Stimulated activated CD8-positive, alpha-beta memory T cell treated with anti-CD3 and anti-CD28 coated beads, Interleukin-7, amount 100 ng/mL, for 48 hours (primary cell): Measurements from ENCODE around the gene CYSRT1.
"Not testable (repeated sequence)": the region's sequence is repeated elsewhere in the genome, so short reads cannot be mapped to it uniquely, and the experiment has no call there.

Experiments
- DNase-seq, 2 donors: peaks; one replicate each; pipeline ENCODE4 v3.0.0-alpha.2; 2020; ENCODE audit warnings: low read depth in 1 of 2; ENCODE audit errors: extremely low read depth in 1 of 2

The CYSRT1 gene

GRCh38 chr9:137235424-137236237, 10.7 kb downstream of the CYSRT1 start:
- DNase-seq = no peak

- DNase-seq = peak; percentile 83 to 89
Measured at GRCh38 chr9:137236238-137236935, 11.4 kb downstream of the CYSRT1 start.

- DNase-seq = no peak
Measured at GRCh38 chr9:137236936-137237421, 12.0 kb downstream of the CYSRT1 start.

- no peak for DNase-seq
Measured at GRCh38 chr9:137237759-137238726, 13.1 kb downstream of the CYSRT1 start.

GRCh38 chr9:137239541-137240200, 14.7 kb downstream of the CYSRT1 start:
- DNase-seq = not testable (repeated sequence)

- DNase-seq = peak; percentile 46 to 59
Measured at GRCh38 chr9:137240318-137240840, 15.4 kb downstream of the CYSRT1 start.

GRCh38 chr9:137240841-137241489, 16.0 kb downstream of the CYSRT1 start, which contains the start of gene TUBB4B:
Gene TUBB4B, plus strand, starts transcription at chr9:137241287. Its CDS starts 74 bp downstream, at chr9:137241361.
- peak; percentile 96 to 98 for DNase-seq

GRCh38 chr9:137241490-137242268, 16.7 kb downstream of the CYSRT1 start:
- peak; percentile 37 to 49 for DNase-seq

GRCh38 chr9:137242269-137243203, 17.6 kb downstream of the CYSRT1 start:
- DNase-seq = no peak

- DNase-seq = not testable (repeated sequence)
Measured at GRCh38 chr9:137243266-137243625, 18.3 kb downstream of the CYSRT1 start.

GRCh38 chr9:137243626-137244485, 18.9 kb downstream of the CYSRT1 start:
- no peak for DNase-seq

- no peak for DNase-seq
Measured at GRCh38 chr9:137244486-137245449, 19.8 kb downstream of the CYSRT1 start.

GRCh38 chr9:137245450-137246421, 20.8 kb downstream of the CYSRT1 start:
- DNase-seq = no peak

- no peak for DNase-seq
Measured at GRCh38 chr9:137247135-137247915, 22.4 kb downstream of the CYSRT1 start.
